ENCODE results near the gene RNH1. TPM values are rescaled to one million over a fixed set of nuclear protein-coding genes. Genes with fewer than 3 reads are reported as not detected.

The RNH1 gene
- total RNA-seq, 1 experiment from 2014 or later = 103 TPM

- H3K4me3 Mint-ChIP-seq (ENCODE audit: low read depth, unreplicated experiment) = peak within 1 kb of the TSS; percentile 90
- no peaks in the 10 kb centered on the region for H3K27me3 Mint-ChIP-seq (ENCODE audit: unreplicated experiment)
- DNase-seq = peak; percentile 98
- intact Hi-C loops (cut with micrococcal nuclease; ENCODE audit: unreplicated experiment) = no loop called here
- CTCF ChIA-PET = interaction anchor here (0.6 to 2.1 kb wide), 4 partner anchors 15 to 40 kb away, joined by 3 to 6 read pairs (median 5); partner anchors contain the start of gene PHRF1
- TF ChIP-seq, protein P1, sequence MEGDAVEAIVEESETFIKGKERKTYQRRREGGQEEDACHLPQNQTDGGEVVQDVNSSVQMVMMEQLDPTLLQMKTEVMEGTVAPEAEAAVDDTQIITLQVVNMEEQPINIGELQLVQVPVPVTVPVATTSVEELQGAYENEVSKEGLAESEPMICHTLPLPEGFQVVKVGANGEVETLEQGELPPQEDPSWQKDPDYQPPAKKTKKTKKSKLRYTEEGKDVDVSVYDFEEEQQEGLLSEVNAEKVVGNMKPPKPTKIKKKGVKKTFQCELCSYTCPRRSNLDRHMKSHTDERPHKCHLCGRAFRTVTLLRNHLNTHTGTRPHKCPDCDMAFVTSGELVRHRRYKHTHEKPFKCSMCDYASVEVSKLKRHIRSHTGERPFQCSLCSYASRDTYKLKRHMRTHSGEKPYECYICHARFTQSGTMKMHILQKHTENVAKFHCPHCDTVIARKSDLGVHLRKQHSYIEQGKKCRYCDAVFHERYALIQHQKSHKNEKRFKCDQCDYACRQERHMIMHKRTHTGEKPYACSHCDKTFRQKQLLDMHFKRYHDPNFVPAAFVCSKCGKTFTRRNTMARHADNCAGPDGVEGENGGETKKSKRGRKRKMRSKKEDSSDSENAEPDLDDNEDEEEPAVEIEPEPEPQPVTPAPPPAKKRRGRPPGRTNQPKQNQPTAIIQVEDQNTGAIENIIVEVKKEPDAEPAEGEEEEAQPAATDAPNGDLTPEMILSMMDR (IDR thresholded peaks at IDR 0.05; ENCODE audit: unreplicated experiment) = no peak
- H3K36me3 Mint-ChIP-seq (ENCODE audit: insufficient read depth, unreplicated experiment) = peaks cover 56% of the 10 kb centered on the region
- no TSS peak for BruUV-seq (replicated peaks)
- H3K4me1 Mint-ChIP-seq (ENCODE audit: low read depth, unreplicated experiment) = peaks cover 7% of the 10 kb centered on the region
- H3K9me3 Mint-ChIP-seq (ENCODE audit: low read depth, unreplicated experiment) = no peaks in the 10 kb centered on the region
- peak within 1 kb of the TSS; percentile 89 for H3K27ac Mint-ChIP-seq (ENCODE audit: unreplicated experiment)
Observed at GRCh38 chr11:535519-536454, 28.7 kb upstream of the RNH1 start, which contains the start of gene HRAS. Gene HRAS, minus strand, starts transcription at chr11:535576.

GRCh38 chr11:535210-535518, 28.1 kb upstream of the RNH1 start:
- H3K27me3 Mint-ChIP-seq (ENCODE audit: unreplicated experiment) = no peaks in the 10 kb centered on the region
- peak overlapping the region; percentile 90 for H3K4me3 Mint-ChIP-seq (ENCODE audit: low read depth, unreplicated experiment)
- no TSS peak for BruUV-seq (replicated peaks)

GRCh38 chr11:534396-535209, 27.6 kb upstream of the RNH1 start:
- CTCF ChIA-PET = interaction anchor here (0.6 kb wide), 2 partner anchors 16 to 37 kb away, joined by 3 read pairs; no protein-coding TSS in a partner anchor
- intact Hi-C loops (cut with micrococcal nuclease; ENCODE audit: unreplicated experiment) = no loop called here
- peaks cover 7% of the 10 kb centered on the region for H3K4me1 Mint-ChIP-seq (ENCODE audit: low read depth, unreplicated experiment)
- peaks cover 56% of the 10 kb centered on the region for H3K36me3 Mint-ChIP-seq (ENCODE audit: insufficient read depth, unreplicated experiment)
- TF ChIP-seq, protein P1 (IDR thresholded peaks at IDR 0.05; ENCODE audit: unreplicated experiment) = no peak
- no peaks in the 10 kb centered on the region for H3K27me3 Mint-ChIP-seq (ENCODE audit: unreplicated experiment)
- peak overlapping the region; percentile 90 for H3K4me3 Mint-ChIP-seq (ENCODE audit: low read depth, unreplicated experiment)
- H3K27ac Mint-ChIP-seq (ENCODE audit: unreplicated experiment) = no peak overlapping the region
- BruUV-seq (replicated peaks) = no TSS peak
- H3K9me3 Mint-ChIP-seq (ENCODE audit: low read depth, unreplicated experiment) = no peaks in the 10 kb centered on the region
- DNase-seq = peak; percentile 47

More at GRCh38 chr11:535210-535518, 28.1 kb upstream of the RNH1 start:
- no peak for DNase-seq
- intact Hi-C loops (cut with micrococcal nuclease; ENCODE audit: unreplicated experiment) = no loop called here
- Mint-ChIP-seq H3K36me3 (ENCODE audit: insufficient read depth, unreplicated experiment) (peaks cover 56% of the 10 kb centered on the region), H3K9me3 (ENCODE audit: low read depth, unreplicated experiment) (no peaks in the 10 kb centered on the region), H3K4me1 (ENCODE audit: low read depth, unreplicated experiment) (peaks cover 7% of the 10 kb centered on the region), H3K27ac (ENCODE audit: unreplicated experiment) (no peak overlapping the region)
- TF ChIP-seq, protein P1 (IDR thresholded peaks at IDR 0.05; ENCODE audit: unreplicated experiment) = no peak
- CTCF ChIA-PET = interaction anchor here (0.6 to 2.1 kb wide), 2 partner anchors 16 to 36 kb away, joined by 3 to 6 read pairs; no protein-coding TSS in a partner anchor

DNA sequence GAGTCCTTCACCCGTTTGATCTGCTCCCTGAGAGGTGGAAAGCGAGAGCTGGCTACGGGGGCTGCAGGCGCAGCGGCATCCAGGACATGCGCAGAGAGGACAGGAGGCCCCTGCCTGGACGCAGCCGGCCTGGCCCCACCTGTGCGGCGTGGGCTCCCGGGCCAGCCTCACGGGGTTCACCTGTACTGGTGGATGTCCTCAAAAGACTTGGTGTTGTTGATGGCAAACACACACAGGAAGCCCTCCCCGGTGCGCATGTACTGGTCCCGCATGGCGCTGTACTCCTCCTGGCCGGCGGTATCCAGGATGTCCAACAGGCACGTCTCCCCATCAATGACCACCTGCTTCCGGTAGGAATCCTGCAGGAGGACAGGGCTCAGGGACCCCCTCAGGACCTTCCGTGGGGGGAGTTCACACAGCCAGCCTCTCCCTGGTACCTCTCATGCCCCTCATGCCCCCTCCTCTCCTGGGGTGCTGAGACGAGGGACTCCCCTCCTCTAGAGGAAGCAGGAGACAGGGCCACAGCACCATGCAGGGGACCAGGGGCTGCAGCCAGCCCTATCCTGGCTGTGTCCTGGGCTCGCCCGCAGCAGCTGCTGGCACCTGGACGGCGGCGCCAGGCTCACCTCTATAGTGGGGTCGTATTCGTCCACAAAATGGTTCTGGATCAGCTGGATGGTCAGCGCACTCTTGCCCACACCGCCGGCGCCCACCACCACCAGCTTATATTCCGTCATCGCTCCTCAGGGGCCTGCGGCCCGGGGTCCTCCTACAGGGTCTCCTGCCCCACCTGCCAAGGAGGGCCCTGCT, 26.7 kb upstream of the RNH1 start:
- intact Hi-C loops (cut with micrococcal nuclease; ENCODE audit: unreplicated experiment) = no loop called here
- H3K4me1 Mint-ChIP-seq (ENCODE audit: low read depth, unreplicated experiment) = peaks cover 7% of the 10 kb centered on the region
- DNase-seq = no peak
- CTCF ChIA-PET = interaction anchor here (0.6 kb wide), 1 partner anchor 15 kb away, joined by 3 read pairs; no protein-coding TSS in a partner anchor
- no peak overlapping the region for H3K27ac Mint-ChIP-seq (ENCODE audit: unreplicated experiment)
- TF ChIP-seq, protein P1 (IDR thresholded peaks at IDR 0.05; ENCODE audit: unreplicated experiment) = no peak
- peak overlapping the region; percentile 90 for H3K4me3 Mint-ChIP-seq (ENCODE audit: low read depth, unreplicated experiment)
- H3K9me3 Mint-ChIP-seq (ENCODE audit: low read depth, unreplicated experiment) = no peaks in the 10 kb centered on the region
- H3K27me3 Mint-ChIP-seq (ENCODE audit: unreplicated experiment) = no peaks in the 10 kb centered on the region
- BruUV-seq (replicated peaks) = TSS peak; percentile 54
- H3K36me3 Mint-ChIP-seq (ENCODE audit: insufficient read depth, unreplicated experiment) = peaks cover 56% of the 10 kb centered on the region
